Natural killer cell (primary cell): Measurements from ENCODE around the gene SIX5. TPM values are rescaled to one million over a fixed set of nuclear protein-coding genes. Genes with fewer than 3 reads are reported as not detected.

Source experiments
- ATAC-seq, 3 donors: fragments of 150-1000 bp in 2 of 3; fragments of 200-7000 bp in 1 of 3; cut with Tn5 transposase; 1 replicate in 1 of 3; 2 replicates in 2 of 3; pipeline ENCODE4 v1.10.0; 2021; ENCODE audit warnings: mild to moderate bottlenecking in 2 of 3, moderate library complexity in 2 of 3
- DNase-seq, 2 donors: peaks; one replicate each; pipeline versions ENCODE4 v3.0.0 to v3.0.0-alpha.2; 2013 to 2021; ENCODE audit warnings: mixed read lengths in 1 of 2
- H3K27ac ChIP-seq: one replicate; pipeline ENCODE4 v1.5.1; 2013; ENCODE audit warnings: mild to moderate bottlenecking, low read length
- H3K27me3 ChIP-seq: one replicate; pipeline ENCODE4 v1.6.1; 2013; ENCODE audit warnings: low read length; ENCODE audit not compliant: control insufficient read depth, insufficient read depth
- H3K36me3 ChIP-seq: one replicate; pipeline ENCODE4 v1.6.1; 2013; ENCODE audit warnings: low read length; ENCODE audit not compliant: control insufficient read depth, insufficient read depth
- H3K4me1 ChIP-seq: one replicate; pipeline ENCODE4 v1.6.1; 2013; ENCODE audit warnings: low read length; ENCODE audit not compliant: control insufficient read depth, insufficient read depth
- H3K4me3 ChIP-seq: one replicate; pipeline ENCODE4 v1.5.1; 2013; ENCODE audit warnings: low read length
- H3K9me3 ChIP-seq: one replicate; pipeline ENCODE4 v1.6.1; 2013; ENCODE audit warnings: low read length; ENCODE audit not compliant: control insufficient read depth, insufficient read depth
- H3K27ac Mint-ChIP-seq, 2 donors: one replicate each; pipeline ENCODE4 v1.8.0; 2022; ENCODE audit warnings: mild to moderate bottlenecking in 2 of 2, mixed read lengths in 2 of 2, moderate library complexity in 1 of 2
- H3K27me3 Mint-ChIP-seq, 2 donors: one replicate each; pipeline ENCODE4 v1.8.0; 2022; ENCODE audit warnings: low read depth in 2 of 2, mixed read lengths in 2 of 2
- H3K36me3 Mint-ChIP-seq: one replicate; pipeline ENCODE4 v1.8.0; 2022; ENCODE audit warnings: mixed read lengths
- H3K4me1 Mint-ChIP-seq, 2 donors: one replicate each; pipeline ENCODE4 v1.8.0; 2022; ENCODE audit warnings: mixed read lengths in 2 of 2
- H3K4me3 Mint-ChIP-seq: one replicate; pipeline ENCODE4 v1.8.0; 2022; ENCODE audit warnings: mild to moderate bottlenecking, moderate library complexity, mixed read lengths
- H3K9me3 Mint-ChIP-seq, 2 donors: one replicate each; pipeline ENCODE4 v1.8.0; 2022; ENCODE audit warnings: mixed read lengths in 2 of 2
- WGBS: methylation state at CpG from one replicate; pipeline ENCODE4 v1.1.7; 2013; ENCODE audit warnings: missing lambda C conversion rate; ENCODE audit not compliant: insufficient coverage; 5-methylcytosine and 5-hydroxymethylcytosine counted together
- intact Hi-C: fragments of 100-400 bp; cut with micrococcal nuclease; formaldehyde crosslinking; loops from one replicate; pipeline ENCODE4 v1.14.2; 2022
- total RNA-seq, 4 donors: library from RNA; stranded (reverse); fragments of 120-200 nt in 1 of 4; gene quantifications; one replicate each; pipeline versions ENCODE4 v1.2.3 to v1.2.4, GENCODE V29; 2013 to 2022
- TF ChIP-seq, protein P1 (sequence below): fragments of 200-600 bp; IDR thresholded peaks from one replicate; pipeline ENCODE4 v1.8.0; 2022; ENCODE audit warnings: antibody characterized with exemption

The SIX5 gene
- total RNA-seq, 3 donors from 2014 or later (not counting 1 experiment from before 2014, with no cell fraction given), result 2.1 to 3.3 (median 3.1) TPM

DNA sequence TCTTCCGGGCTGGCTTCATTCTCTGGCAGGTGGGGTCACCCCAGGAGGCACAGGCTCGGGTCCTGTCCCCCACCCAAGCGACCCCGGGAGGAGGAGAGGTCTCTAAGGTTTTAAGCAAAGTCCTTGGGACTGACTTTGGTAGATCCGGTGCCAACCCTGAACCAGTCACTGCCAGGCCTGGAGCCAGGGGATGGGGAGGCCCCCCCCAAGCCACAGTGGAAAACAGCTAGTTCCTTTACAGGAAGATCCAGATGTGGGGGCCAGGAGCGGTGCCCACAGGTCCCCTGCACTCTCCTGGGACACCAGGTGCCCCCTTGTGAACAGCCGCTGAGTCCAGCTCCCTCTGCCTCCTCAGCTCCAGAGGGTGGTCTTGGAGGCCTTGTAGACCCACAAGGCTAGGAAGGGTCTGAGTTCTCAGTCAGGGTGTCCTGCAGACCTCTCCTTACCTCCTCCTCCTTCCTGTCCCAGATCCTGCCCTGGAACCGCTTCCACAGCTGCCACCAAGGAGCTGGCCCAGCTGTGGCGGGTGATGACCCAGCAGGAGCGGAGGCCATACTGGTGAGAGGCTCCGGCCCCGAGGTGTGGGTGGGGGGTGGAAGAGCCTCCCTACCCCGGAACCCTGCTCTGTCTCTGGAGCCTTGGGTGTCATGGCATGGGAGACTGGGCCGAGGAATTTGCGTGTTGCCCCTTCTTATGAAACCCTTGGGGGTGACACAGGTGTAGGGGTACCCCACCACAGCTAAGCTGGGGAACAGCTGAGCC, 6.0 kb downstream of the SIX5 start:
- Mint-ChIP-seq H3K9me3 (no peaks in the 10 kb centered on the region), H3K4me3 (no peak overlapping the region), H3K36me3 (no peaks in the 10 kb centered on the region), H3K4me1 (no peaks in the 10 kb centered on the region), H3K27ac (no peak overlapping the region), H3K27me3 (peaks cover 0 to 10% of the 10 kb centered on the region in 2 donors)
- no peaks in the 10 kb centered on the region for H3K9me3 ChIP-seq
- no peak overlapping the region for H3K27ac ChIP-seq
- intact Hi-C loops, result no loop called here
- H3K36me3 ChIP-seq, result no peaks in the 10 kb centered on the region
- H3K4me3 ChIP-seq, result no peak overlapping the region
- peaks cover 8% of the 10 kb centered on the region for H3K4me1 ChIP-seq
- 93% methylated on average over 15 of the region's 15 CpGs for WGBS
- peaks cover 11% of the 10 kb centered on the region for H3K27me3 ChIP-seq
- ATAC-seq, result no peak
- TF ChIP-seq, protein P1, sequence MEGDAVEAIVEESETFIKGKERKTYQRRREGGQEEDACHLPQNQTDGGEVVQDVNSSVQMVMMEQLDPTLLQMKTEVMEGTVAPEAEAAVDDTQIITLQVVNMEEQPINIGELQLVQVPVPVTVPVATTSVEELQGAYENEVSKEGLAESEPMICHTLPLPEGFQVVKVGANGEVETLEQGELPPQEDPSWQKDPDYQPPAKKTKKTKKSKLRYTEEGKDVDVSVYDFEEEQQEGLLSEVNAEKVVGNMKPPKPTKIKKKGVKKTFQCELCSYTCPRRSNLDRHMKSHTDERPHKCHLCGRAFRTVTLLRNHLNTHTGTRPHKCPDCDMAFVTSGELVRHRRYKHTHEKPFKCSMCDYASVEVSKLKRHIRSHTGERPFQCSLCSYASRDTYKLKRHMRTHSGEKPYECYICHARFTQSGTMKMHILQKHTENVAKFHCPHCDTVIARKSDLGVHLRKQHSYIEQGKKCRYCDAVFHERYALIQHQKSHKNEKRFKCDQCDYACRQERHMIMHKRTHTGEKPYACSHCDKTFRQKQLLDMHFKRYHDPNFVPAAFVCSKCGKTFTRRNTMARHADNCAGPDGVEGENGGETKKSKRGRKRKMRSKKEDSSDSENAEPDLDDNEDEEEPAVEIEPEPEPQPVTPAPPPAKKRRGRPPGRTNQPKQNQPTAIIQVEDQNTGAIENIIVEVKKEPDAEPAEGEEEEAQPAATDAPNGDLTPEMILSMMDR, result no peak
- DNase-seq, result no peak

DNA sequence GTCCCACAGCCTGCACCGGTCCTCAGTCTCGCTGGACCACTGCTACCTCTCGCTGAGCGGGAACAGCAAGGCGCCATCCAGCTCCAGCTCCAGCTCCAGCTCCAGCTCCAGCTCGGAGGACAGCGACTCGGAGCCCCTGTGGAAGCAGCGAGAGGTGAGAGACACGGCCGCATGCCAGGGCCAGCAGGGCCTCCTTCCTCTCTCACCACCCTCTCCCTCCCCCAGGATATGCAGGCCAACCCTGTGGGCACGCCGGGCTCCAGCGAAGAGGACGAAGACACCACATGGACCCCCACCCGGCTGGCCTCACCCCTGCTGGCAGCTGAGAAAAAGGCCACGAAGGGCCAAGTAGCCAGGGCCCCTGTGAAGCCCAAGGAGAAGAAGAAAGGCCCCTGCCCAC, 7.3 kb downstream of the SIX5 start:
- Histone ChIP-seq H3K4me1 (no peaks in the 10 kb centered on the region), H3K27me3 (peaks cover 6% of the 10 kb centered on the region), H3K36me3 (no peaks in the 10 kb centered on the region), H3K27ac (no peak overlapping the region), H3K4me3 (no peak overlapping the region), H3K9me3 (no peaks in the 10 kb centered on the region)
- no peaks in the 10 kb centered on the region for H3K36me3 Mint-ChIP-seq
- DNase-seq (no peak), ATAC-seq (no peak)
- H3K9me3 Mint-ChIP-seq, result no peaks in the 10 kb centered on the region
- H3K27ac Mint-ChIP-seq, result no peak overlapping the region
- no peaks in the 10 kb centered on the region for H3K4me1 Mint-ChIP-seq
- H3K27me3 Mint-ChIP-seq, result peaks cover 0 to 10% of the 10 kb centered on the region in 2 donors
- intact Hi-C loops, result no loop called here
- no peak overlapping the region for H3K4me3 Mint-ChIP-seq
- WGBS, result 83% methylated on average over 17 of the region's 17 CpGs
- TF ChIP-seq, protein P1, result no peak

DNA sequence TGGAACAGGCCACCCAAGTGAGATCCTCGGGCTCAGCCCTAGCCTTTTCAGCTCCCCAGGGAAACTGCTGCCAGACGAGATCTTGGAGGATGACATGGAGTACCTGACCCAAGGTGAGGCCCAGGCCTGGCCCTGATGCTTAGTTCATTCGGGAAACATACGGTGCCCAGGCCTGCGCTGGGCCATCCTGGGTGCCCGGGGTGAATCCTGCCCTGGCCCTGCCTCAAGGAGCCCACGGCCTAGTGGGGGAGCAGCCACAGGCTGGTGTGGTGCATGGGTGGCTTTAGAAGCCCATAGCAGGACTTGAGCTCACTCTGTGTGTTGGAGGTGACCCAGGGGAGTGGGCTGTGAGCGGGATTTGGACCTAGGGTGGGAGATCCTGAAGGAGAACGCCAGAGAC, 10.1 kb downstream of the SIX5 start:
- no peak overlapping the region for H3K27ac Mint-ChIP-seq
- no peaks in the 10 kb centered on the region for H3K4me1 ChIP-seq
- TF ChIP-seq, protein P1, result no peak
- no peaks in the 10 kb centered on the region for H3K9me3 Mint-ChIP-seq
- no peaks in the 10 kb centered on the region for H3K27me3 ChIP-seq
- H3K27me3 Mint-ChIP-seq, result peaks cover 0 to 3% of the 10 kb centered on the region in 2 donors
- H3K4me1 Mint-ChIP-seq, result no peaks in the 10 kb centered on the region
- 88% methylated on average over 9 of the region's 9 CpGs for WGBS
- H3K27ac ChIP-seq, result no peak overlapping the region
- DNase-seq, result no peak
- no peak for ATAC-seq
- no peak overlapping the region for H3K4me3 Mint-ChIP-seq
- no peaks in the 10 kb centered on the region for H3K9me3 ChIP-seq
- H3K36me3 Mint-ChIP-seq, result no peaks in the 10 kb centered on the region
- intact Hi-C loops, result no loop called here
- H3K4me3 ChIP-seq, result no peak overlapping the region
- no peaks in the 10 kb centered on the region for H3K36me3 ChIP-seq

DNA sequence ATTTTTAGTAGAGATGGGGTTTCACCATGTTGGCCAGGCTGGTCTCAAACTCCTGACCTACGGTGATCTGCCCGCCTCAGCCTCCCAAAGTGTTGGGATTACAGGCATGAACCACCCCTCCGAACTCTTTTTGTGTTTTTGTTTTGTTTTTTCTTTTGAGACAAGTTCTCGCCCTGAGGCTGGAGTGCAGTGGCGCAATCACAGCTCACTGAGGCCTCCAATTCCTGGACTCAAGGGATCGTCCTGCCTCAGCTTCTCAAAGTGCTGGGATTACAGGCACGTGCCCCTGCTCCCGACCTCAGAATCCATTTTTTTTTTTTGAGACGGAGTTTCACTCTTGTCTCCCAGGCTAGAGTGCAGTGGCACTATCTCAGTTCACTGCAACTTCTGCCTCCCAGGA, 11.4 kb downstream of the SIX5 start:
- no peaks in the 10 kb centered on the region for H3K4me1 ChIP-seq
- TF ChIP-seq, protein P1, result no peak
- Mint-ChIP-seq H3K36me3 (no peaks in the 10 kb centered on the region), H3K27me3 (peaks cover 0 to 3% of the 10 kb centered on the region in 2 donors), H3K9me3 (no peaks in the 10 kb centered on the region), H3K27ac (no peak overlapping the region), H3K4me1 (no peaks in the 10 kb centered on the region), H3K4me3 (no peak overlapping the region)
- no peaks in the 10 kb centered on the region for H3K36me3 ChIP-seq
- WGBS, result 89% methylated on average over 9 of the region's 9 CpGs
- DNase-seq (no peak), ATAC-seq (no peak)
- intact Hi-C loops, result no loop called here
- no peaks in the 10 kb centered on the region for H3K27me3 ChIP-seq
- no peaks in the 10 kb centered on the region for H3K9me3 ChIP-seq
- no peak overlapping the region for H3K27ac ChIP-seq
- H3K4me3 ChIP-seq, result no peak overlapping the region
